ENCODE data around the gene KIF5C.

Gene KIF5C

DNA sequence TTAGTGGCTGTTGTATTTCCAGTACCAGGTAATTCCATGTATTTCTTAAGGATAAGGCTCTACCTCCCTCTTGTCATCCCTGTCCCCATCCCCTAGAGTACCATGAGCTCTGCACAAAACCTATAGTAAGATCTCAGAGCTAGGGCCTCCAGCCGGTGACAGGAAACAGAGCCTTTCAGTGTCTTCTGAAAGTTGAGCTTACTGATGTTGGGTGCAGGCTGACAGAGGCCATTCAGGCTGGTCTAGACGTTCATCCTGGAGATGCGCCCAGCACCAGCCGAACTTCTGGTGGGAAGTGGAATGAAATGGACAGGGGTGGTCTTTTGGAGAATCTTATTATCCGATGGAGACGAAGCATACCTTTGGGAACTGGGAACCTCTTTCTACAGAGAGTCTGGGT, 146.7 kb downstream of the KIF5C start:
- Mint-ChIP-seq H3K27ac (no peak overlapping the region), H3K36me3 (no peaks in the 10 kb centered on the region), H3K9me3 (no peaks in the 10 kb centered on the region), H3K4me3 (no peak overlapping the region), H3K4me1 (no peaks in the 10 kb centered on the region), H3K27me3 (no peaks in the 10 kb centered on the region)
- DNase-seq: no peak
- CTCF ChIA-PET: no interaction called here

DNA sequence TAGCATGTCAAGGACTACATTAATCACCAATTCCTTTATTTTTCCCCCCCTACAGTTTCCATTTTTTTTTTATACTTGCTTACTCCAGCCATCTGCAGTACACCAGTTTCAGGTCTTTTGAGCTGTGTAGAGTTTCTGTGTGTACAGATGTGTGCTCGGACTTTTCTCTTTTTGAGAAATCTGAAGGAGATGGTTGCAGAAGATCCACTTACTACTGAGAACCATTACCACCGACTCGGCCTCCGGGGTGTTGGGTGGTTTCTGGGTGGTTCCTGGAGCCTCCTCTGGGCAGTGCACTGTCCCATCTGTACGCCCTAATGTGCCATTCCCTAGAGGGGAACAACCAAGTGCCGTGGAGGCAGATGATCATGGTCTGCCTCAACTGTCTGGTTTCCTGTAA, 148.1 kb downstream of the KIF5C start:
- CTCF ChIA-PET: interaction anchor here (3.3 kb wide), 1 partner anchor 8 kb away, joined by 19 read pairs; no protein-coding TSS in a partner anchor
- Mint-ChIP-seq H3K36me3 (no peaks in the 10 kb centered on the region), H3K9me3 (no peaks in the 10 kb centered on the region), H3K27me3 (peaks cover 4% of the 10 kb centered on the region), H3K4me1 (no peaks in the 10 kb centered on the region), H3K27ac (no peak overlapping the region), H3K4me3 (no peak overlapping the region)
- DNase-seq: no peak

DNA sequence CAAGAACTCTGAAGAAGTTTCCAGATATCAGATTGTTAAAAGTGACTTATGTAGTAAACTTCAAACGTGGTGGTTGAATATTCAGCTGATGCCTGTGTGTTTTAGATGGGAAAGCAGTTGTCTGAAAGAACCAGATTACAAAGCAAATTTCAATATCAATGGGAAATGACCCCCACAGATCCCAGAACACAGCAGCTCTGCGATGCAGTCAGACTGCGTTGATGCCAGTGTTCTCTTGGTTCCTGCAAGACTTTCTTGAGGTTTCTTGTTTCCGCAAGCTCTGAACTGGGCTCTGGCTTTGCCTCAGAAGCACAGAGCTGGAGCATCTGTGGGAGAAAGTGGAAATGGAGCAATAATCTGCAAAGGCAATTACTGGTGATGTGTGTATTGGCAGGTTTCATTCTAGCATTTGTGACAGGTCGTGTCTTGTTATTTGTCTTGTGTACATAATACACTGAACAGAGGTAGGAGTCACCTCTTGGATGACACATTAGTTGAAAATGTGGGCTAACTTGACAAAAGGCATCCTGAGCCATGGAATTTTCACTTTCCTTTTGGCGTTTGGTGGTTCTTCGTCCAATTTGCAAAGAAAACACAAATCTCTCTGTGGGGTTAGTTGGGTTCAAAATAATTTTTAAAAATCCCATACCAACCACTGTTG, 152.7 kb downstream of the KIF5C start:
- peaks cover 17% of the 10 kb centered on the region for H3K27me3 Mint-ChIP-seq
- H3K4me3 Mint-ChIP-seq: no peak overlapping the region
- H3K27ac Mint-ChIP-seq: no peak overlapping the region
- CTCF ChIA-PET: no interaction called here
- DNase-seq: no peak
- no peaks in the 10 kb centered on the region for H3K9me3 Mint-ChIP-seq
- peaks cover 6% of the 10 kb centered on the region for H3K4me1 Mint-ChIP-seq
- H3K36me3 Mint-ChIP-seq: no peaks in the 10 kb centered on the region

DNA sequence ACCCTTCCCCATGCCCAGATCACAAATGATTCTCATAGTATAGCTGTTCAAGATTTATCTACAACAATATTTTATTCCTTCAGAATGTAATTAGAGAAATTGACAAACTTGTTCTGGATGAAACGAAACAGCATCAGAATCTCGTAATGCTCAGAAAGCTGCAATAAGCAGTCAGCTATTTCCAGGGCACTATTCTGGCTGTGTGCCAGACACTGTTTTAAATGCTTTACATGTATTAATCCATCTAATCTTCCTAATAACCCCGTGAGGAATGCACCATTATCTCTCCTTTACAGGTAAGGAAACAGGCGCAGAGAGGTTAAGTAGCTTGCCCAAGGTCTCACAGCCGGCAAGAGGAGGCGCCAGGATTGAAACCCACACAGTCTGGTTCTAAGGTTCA, 153.3 kb downstream of the KIF5C start:
- H3K9me3 Mint-ChIP-seq: no peaks in the 10 kb centered on the region
- H3K27ac Mint-ChIP-seq: no peak overlapping the region
- CTCF ChIA-PET: no interaction called here
- H3K4me1 Mint-ChIP-seq: peaks cover 6% of the 10 kb centered on the region
- H3K27me3 Mint-ChIP-seq: peaks cover 17% of the 10 kb centered on the region
- no peak for DNase-seq
- no peaks in the 10 kb centered on the region for H3K36me3 Mint-ChIP-seq
- no peak overlapping the region for H3K4me3 Mint-ChIP-seq

DNA sequence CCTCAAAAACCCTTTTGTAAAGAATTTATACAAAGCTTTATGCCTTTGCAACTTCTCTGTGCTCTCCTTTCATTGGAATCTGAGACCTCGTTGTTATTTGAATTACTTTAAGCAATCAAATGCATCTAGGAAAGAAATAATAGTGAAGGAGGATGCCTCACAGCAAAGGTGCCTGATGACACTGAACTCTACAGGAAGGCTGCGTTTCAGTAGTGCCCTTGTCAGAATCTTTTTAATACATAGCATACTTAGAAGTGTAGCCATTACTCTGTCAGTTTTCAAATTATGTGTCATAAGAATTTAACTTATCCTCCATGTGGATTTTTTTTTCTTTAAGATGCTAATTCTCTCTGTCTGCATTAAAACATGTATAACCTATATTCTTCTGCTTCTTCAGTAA, 153.9 kb downstream of the KIF5C start:
- CTCF ChIA-PET: no interaction called here
- Mint-ChIP-seq H3K4me3 (no peak overlapping the region), H3K4me1 (peaks cover 6% of the 10 kb centered on the region), H3K27ac (no peak overlapping the region), H3K27me3 (peaks cover 17% of the 10 kb centered on the region), H3K36me3 (no peaks in the 10 kb centered on the region), H3K9me3 (no peaks in the 10 kb centered on the region)
- no peak for DNase-seq

DNA sequence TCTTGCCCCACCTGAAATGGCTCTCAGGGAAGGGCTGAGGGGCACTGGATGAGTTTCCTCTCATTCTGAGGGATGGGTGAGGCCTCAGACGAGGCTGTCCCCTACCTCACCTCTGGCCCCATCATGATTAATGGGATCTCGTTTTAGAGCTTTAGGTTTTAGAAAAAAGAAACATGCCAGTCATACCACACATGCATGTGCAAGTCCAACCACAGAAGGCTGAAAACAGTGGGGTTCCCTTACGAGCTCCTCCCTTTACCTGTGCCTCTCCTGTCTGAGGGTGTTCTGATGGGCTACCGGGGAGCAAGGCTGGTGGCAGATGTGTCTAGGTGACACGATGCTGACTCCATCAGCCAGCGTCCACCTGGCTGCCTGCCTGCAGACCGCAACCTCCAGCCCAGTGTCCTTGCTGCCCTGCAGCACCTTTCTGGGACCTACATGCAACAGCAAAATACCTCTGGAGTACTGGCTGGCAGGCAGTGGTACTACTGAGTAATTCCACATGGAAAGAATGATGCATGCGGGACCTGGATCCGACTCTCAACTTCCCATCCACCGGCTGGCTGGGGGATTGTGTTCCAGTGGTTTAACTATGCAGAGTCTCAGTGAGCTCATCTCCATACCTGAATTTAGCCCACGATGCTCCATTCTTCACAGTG, 154.4 kb downstream of the KIF5C start:
- Mint-ChIP-seq H3K27ac (no peak overlapping the region), H3K36me3 (no peaks in the 10 kb centered on the region), H3K9me3 (no peaks in the 10 kb centered on the region), H3K27me3 (peaks cover 19% of the 10 kb centered on the region), H3K4me3 (no peak overlapping the region), H3K4me1 (peaks cover 6% of the 10 kb centered on the region)
- CTCF ChIA-PET: no interaction called here
- no peak for DNase-seq

DNA sequence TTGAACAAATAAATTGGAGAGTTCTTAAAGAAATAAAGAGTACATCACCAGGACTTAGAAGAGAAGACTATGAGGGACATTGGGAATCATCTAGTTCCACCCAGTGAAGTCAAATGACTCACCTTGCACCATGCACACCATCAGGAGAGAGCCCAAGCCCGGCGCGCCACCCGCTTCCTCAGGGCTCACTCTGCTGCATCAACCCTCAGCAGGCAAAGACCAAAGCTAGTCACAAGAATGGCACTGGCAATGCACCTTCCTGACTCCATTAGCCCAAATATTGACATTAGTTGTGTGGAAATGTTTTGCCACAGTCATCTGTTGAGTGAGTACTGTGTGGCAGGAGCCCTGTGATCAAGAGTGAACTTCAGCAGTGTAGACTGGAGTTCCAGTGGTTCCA, 156.4 kb downstream of the KIF5C start:
- DNase-seq: no peak
- no peak overlapping the region for H3K4me3 Mint-ChIP-seq
- CTCF ChIA-PET: interaction anchor here (1.4 to 1.6 kb wide), 3 partner anchors 8 to 15 kb away, joined by 3 to 7 read pairs (median 4); no protein-coding TSS in a partner anchor
- no peak overlapping the region for H3K27ac Mint-ChIP-seq
- peaks cover 23% of the 10 kb centered on the region for H3K27me3 Mint-ChIP-seq
- H3K4me1 Mint-ChIP-seq: peaks cover 6% of the 10 kb centered on the region
- no peaks in the 10 kb centered on the region for H3K9me3 Mint-ChIP-seq
- H3K36me3 Mint-ChIP-seq: no peaks in the 10 kb centered on the region

DNA sequence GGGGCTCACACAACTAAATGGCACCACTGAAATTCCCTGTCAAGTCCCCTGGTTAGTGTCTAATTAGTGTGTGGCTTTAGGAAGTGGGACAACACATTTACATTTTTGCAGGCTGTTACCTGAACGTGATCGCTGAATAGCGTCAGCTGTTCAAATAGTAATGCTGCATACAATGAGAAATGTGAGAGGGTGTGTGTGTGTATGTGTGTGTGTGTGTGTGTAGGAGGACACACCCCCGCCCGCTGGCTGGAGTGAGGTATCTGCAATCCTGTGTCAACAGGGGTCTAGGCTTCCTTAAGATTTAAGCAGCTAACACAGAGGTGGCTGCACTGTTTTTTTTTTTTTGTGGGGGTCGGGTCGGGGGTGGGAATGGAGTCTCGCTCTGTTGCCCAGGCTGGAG, 158.7 kb downstream of the KIF5C start:
- Mint-ChIP-seq H3K4me1 (peaks cover 8% of the 10 kb centered on the region), H3K27ac (no peak overlapping the region), H3K36me3 (no peaks in the 10 kb centered on the region), H3K4me3 (no peak overlapping the region), H3K27me3 (peaks cover 43% of the 10 kb centered on the region), H3K9me3 (no peaks in the 10 kb centered on the region)
- CTCF ChIA-PET: no interaction called here
- DNase-seq: no peak

DNA sequence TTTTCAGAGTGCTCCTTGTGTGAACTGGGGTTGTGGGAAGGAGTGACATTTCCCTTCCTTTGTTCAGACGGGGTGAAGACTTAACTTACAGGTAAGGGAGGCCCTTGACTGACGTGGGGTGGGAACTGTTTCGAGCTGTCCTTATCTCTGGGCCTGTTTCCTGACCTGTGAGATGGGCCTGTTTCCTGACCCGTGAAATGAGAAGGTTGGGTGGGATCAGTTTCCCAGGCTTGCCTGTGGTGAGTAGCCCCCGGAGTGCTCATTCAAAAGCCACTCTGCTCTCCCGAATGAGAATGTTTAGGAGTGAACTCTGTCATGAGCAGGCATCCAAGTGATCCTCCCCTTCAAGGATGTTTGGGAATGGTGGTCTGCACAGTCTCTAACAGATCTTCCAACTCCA, 159.4 kb downstream of the KIF5C start:
- no peaks in the 10 kb centered on the region for H3K36me3 Mint-ChIP-seq
- H3K27me3 Mint-ChIP-seq: peaks cover 46% of the 10 kb centered on the region
- no peaks in the 10 kb centered on the region for H3K9me3 Mint-ChIP-seq
- H3K4me3 Mint-ChIP-seq: no peak overlapping the region
- CTCF ChIA-PET: interaction anchor here (1.3 kb wide), 1 partner anchor 17 kb away, joined by 4 read pairs; no protein-coding TSS in a partner anchor
- no peak for DNase-seq
- no peak overlapping the region for H3K27ac Mint-ChIP-seq
- peaks cover 13% of the 10 kb centered on the region for H3K4me1 Mint-ChIP-seq

DNA sequence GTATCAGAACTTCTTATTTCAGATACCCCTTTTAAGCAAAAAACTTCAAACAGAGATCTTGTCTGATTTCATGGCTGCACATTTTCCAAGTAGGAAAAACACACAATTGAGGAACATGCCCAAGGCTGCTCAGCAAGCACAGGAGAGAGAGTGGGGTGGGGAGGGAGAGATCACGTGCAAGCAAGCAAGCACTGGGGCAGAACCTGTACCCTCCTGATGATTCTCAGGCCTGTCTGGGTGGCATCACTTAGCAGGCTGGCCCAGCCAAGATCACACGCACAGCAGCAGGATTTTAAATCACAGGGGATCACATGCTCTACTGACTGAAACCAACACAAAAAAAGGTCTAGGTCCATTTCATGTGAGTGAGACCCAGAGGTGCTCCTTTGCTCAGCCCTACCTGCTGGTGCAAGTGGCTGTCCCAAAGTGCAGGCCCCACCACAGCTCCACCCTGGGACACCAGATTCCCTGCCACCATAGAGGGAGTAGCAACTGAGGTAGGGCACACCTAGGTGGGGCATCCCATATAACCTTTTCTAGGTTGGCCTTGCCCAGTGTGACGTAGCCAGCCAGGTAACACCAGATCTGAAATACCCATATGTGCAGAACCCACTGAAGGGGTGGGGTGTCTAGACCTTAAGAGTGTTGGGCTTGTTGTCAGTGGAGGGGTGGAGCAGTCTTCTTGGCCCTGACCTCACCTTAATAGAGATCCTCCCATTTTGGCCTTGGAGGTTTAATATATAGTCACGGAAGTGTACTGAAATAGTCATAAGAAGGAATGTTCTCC, 161.7 kb downstream of the KIF5C start:
- Mint-ChIP-seq H3K36me3 (no peaks in the 10 kb centered on the region), H3K4me3 (no peak overlapping the region), H3K9me3 (no peaks in the 10 kb centered on the region), H3K4me1 (peaks cover 13% of the 10 kb centered on the region), H3K27me3 (peaks cover 59% of the 10 kb centered on the region), H3K27ac (no peak overlapping the region)
- no peak for DNase-seq
- CTCF ChIA-PET: interaction anchor here (1.4 kb wide), 1 partner anchor 536 kb away, joined by 3 read pairs; no protein-coding TSS in a partner anchor

DNA sequence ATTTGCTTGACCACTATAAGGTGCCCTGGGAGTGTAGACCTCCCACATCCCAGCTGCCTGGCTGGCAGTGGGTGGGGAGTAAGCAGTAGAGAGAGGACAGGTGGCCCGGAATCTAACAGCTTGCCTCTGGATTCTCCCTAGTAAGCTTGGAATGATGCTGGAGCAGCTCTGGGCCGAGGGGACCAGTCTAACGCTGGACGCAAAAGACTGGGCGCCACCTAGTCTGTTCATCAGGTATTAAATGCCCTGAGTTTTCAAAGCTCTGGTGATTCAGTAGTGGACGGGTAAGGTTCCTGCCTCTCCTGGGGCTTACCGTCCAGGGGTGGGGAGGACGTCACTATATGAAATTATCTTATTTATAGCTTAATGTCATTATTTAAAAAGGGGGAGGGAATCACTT, 162.8 kb downstream of the KIF5C start:
- Mint-ChIP-seq H3K27me3 (peaks cover 70% of the 10 kb centered on the region), H3K4me3 (peak overlapping the region; percentile 18), H3K9me3 (no peaks in the 10 kb centered on the region), H3K36me3 (no peaks in the 10 kb centered on the region), H3K27ac (no peak overlapping the region), H3K4me1 (peaks cover 7% of the 10 kb centered on the region)
- DNase-seq: no peak
- CTCF ChIA-PET: interaction anchor here (1.2 to 1.4 kb wide), 2 partner anchors 275 to 535 kb away, joined by 3 read pairs; no protein-coding TSS in a partner anchor

DNA sequence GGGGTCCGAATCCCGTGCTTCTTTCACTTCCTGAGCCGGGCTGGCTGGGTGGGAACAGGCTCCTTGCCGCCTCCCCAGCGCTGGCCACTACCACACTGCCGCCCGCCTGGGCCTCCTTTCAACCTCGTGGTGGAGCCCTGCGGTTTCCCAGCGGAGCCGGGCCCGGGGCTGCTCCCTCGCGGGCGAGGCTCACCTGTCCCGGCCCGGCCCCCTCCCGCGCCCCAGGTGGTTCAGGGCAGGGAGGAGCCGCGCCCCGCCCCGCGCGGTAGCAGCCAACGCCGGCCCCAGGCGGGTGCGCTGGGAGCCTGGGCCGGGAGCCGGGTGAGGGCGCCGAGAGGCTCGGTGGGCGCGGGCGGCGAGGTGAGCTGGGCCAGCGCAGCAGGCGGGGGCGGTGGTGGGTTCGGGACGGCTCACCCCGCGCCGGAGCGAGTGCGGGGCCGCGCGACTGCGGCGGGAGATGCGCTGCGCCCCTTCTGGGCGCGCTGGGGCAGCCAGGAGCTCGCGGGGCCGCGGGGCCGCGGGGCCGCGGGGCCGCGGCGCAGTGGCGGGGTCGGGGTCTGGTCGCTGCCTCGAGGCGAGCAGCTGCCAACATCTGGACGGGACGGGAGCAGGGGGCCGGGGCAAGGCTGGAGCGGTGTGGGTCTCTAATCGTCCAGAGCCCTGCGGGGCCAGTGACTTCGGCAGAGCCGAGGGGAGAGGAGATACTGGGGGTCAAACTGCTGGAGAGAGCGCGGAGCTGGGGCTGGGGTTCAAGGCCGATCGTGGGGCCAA, 163.6 kb downstream of the KIF5C start, which contains the start of gene LYPD6B:
Gene LYPD6B, plus strand, starts transcription at position 258 of the 771 bp plus-strand sequence. CDS start 92,250 bp downstream, outside the sequence.
- no peaks in the 10 kb centered on the region for H3K36me3 Mint-ChIP-seq
- DNase-seq: no peak
- no peaks in the 10 kb centered on the region for H3K9me3 Mint-ChIP-seq
- CTCF ChIA-PET: interaction anchor here (1.2 to 1.5 kb wide), 5 partner anchors 20 to 534 kb away, joined by 3 to 6 read pairs (median 3); no protein-coding TSS in a partner anchor
- peaks cover 7% of the 10 kb centered on the region for H3K4me1 Mint-ChIP-seq
- H3K4me3 Mint-ChIP-seq: peak within 1 kb of the TSS; percentile 18
- no peak within 1 kb of the TSS for H3K27ac Mint-ChIP-seq
- H3K27me3 Mint-ChIP-seq: peaks cover 72% of the 10 kb centered on the region

DNA sequence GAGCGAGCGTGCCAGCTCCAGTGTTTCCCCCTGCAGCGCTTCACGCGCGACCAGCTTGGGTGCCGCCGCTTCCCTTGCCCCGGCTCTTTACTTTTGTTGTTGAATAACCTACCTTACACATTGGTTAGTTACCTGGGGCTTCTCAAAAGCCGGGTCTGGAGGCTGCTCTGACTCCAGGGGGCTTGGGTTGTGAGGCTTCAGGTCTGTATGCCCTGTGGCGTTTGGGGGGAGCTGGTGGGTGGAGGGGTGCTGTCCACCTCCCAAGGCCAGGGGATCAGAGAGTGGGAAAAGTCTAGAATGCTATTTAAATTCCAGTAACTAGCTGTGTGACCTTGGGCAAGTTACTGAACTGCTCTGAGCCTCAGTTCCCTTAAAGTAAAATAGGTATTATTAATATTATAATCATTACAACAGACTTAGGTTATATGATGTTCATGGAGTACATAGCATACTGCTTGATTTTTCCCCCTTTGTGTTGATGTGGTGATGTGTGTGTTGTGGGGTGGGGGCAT, 164.2 kb downstream of the KIF5C start:
- no peak for DNase-seq
- no peak overlapping the region for H3K27ac Mint-ChIP-seq
- H3K4me3 Mint-ChIP-seq: no peak overlapping the region
- H3K4me1 Mint-ChIP-seq: peaks cover 7% of the 10 kb centered on the region
- H3K9me3 Mint-ChIP-seq: no peaks in the 10 kb centered on the region
- no peaks in the 10 kb centered on the region for H3K36me3 Mint-ChIP-seq
- CTCF ChIA-PET: interaction anchor here (0.7 to 1.5 kb wide), 5 partner anchors 8 to 491 kb away, joined by 3 to 6 read pairs (median 3); no protein-coding TSS in a partner anchor
- peaks cover 73% of the 10 kb centered on the region for H3K27me3 Mint-ChIP-seq

All from activated naive CD4-positive, alpha-beta T cell treated with anti-CD3 and anti-CD28 coated beads, Interleukin-2, amount 10 ng/mL, durations not matched to agents 7 days and 5 days (primary cell).